HG02588 (cell line): ENCODE data around the gene CRTC3.

Experiments
- ATAC-seq: cut with Tn5 transposase; IDR thresholded peaks from one replicate; pipeline ENCODE4 v1.9.1; 2021; ENCODE audit warnings: mild to moderate bottlenecking, moderate library complexity; ENCODE audit not compliant: unreplicated experiment

The CRTC3 gene

GRCh38 chr15:90591524-90591923, 61.8 kb downstream of the CRTC3 start:
- no peak for ATAC-seq

GRCh38 chr15:90592131-90592881, 62.6 kb downstream of the CRTC3 start:
- no peak for ATAC-seq

- ATAC-seq, result no peak
Observed at GRCh38 chr15:90593499-90594158, 63.9 kb downstream of the CRTC3 start.

GRCh38 chr15:90594301-90594738, 64.6 kb downstream of the CRTC3 start:
- ATAC-seq, result no peak

- peak; percentile 29 for ATAC-seq
Observed at GRCh38 chr15:90595763-90596155, 66.0 kb downstream of the CRTC3 start.

- no peak for ATAC-seq
Observed at GRCh38 chr15:90596943-90597342, 67.2 kb downstream of the CRTC3 start.

- peak; percentile 25 for ATAC-seq
Observed at GRCh38 chr15:90597577-90597976, 67.9 kb downstream of the CRTC3 start.

- peak; percentile 38 for ATAC-seq
Observed at GRCh38 chr15:90598031-90598577, 68.4 kb downstream of the CRTC3 start.

GRCh38 chr15:90598679-90599078, 69.0 kb downstream of the CRTC3 start:
- ATAC-seq, result no peak

GRCh38 chr15:90599116-90599515, 69.4 kb downstream of the CRTC3 start:
- no peak for ATAC-seq

- ATAC-seq, result no peak
Observed at GRCh38 chr15:90599644-90600043, 69.9 kb downstream of the CRTC3 start.

- ATAC-seq, result no peak
Observed at GRCh38 chr15:90600954-90601353, 71.2 kb downstream of the CRTC3 start.

- ATAC-seq, result no peak
Observed at GRCh38 chr15:90603893-90604292, 74.2 kb downstream of the CRTC3 start.

- ATAC-seq, result no peak
Observed at GRCh38 chr15:90606641-90607040, 76.9 kb downstream of the CRTC3 start.

- no peak for ATAC-seq
Observed at GRCh38 chr15:90607361-90607760, 77.6 kb downstream of the CRTC3 start.

- no peak for ATAC-seq
Observed at GRCh38 chr15:90609242-90610180, 79.8 kb downstream of the CRTC3 start.

GRCh38 chr15:90610190-90610589, 80.5 kb downstream of the CRTC3 start:
- no peak for ATAC-seq

- ATAC-seq, result no peak
Observed at GRCh38 chr15:90611157-90611556, 81.4 kb downstream of the CRTC3 start.

GRCh38 chr15:90617171-90617570, 87.4 kb downstream of the CRTC3 start:
- ATAC-seq, result no peak

- ATAC-seq, result no peak
Observed at GRCh38 chr15:90617668-90618097, 88.0 kb downstream of the CRTC3 start.
